Liver (tissue), 9 donors: ENCODE measurements around the gene B4GALT6. TPM values are rescaled to one million over a fixed set of nuclear protein-coding genes. Genes with fewer than 3 reads are reported as not detected.

Experiments
- DNase-seq: peaks from one replicate; pipeline ENCODE4 v3.0.0-alpha.2; 2017; ENCODE audit warnings: low spot score
- H3K27ac ChIP-seq, 2 donors: one replicate each; pipeline ENCODE4 v1.7.0; 2013; ENCODE audit warnings: inconsistent platforms in 2 of 2, low read length in 2 of 2, control low read depth in 1 of 2, low read depth in 1 of 2, mild to moderate bottlenecking in 1 of 2
- H3K27me3 ChIP-seq, 4 donors: one replicate each; pipeline versions ENCODE4 v1.6.1 to v1.7.0; 2013; ENCODE audit warnings: low read length in 3 of 4, inconsistent platforms in 1 of 4, mild to moderate bottlenecking in 1 of 4, moderate library complexity in 1 of 4; ENCODE audit not compliant: control insufficient read depth in 4 of 4, insufficient read depth in 4 of 4
- H3K36me3 ChIP-seq, 4 donors: one replicate each; pipeline versions ENCODE4 v1.6.1 to v1.7.0; 2013; ENCODE audit warnings: low read length in 3 of 4, mild to moderate bottlenecking in 3 of 4, low read depth in 1 of 4, moderate library complexity in 1 of 4; ENCODE audit not compliant: control insufficient read depth in 4 of 4, insufficient read depth in 3 of 4
- H3K4me1 ChIP-seq, 4 donors: one replicate each; pipeline versions ENCODE4 v1.6.1 to v1.7.0; 2013; ENCODE audit warnings: low read length in 3 of 4, mild to moderate bottlenecking in 3 of 4, moderate library complexity in 1 of 4; ENCODE audit not compliant: control insufficient read depth in 4 of 4, insufficient read depth in 4 of 4
- H3K4me3 ChIP-seq, 3 donors: one replicate each; pipeline versions ENCODE4 v1.6.1 to v1.7.0; 2013; ENCODE audit warnings: low read length in 3 of 3, control low read depth in 1 of 3, low read depth in 1 of 3, mild to moderate bottlenecking in 1 of 3
- H3K9ac ChIP-seq, 2 donors: one replicate each; pipeline ENCODE4 v1.7.0; 2013; ENCODE audit warnings: low read length in 2 of 2, mild to moderate bottlenecking in 2 of 2, moderate library complexity in 2 of 2, control low read depth in 1 of 2, low read depth in 1 of 2
- H3K9me3 ChIP-seq, 4 donors: one replicate each; pipeline versions ENCODE4 v1.6.1 to v1.7.0; 2013; ENCODE audit warnings: low read length in 3 of 4; ENCODE audit not compliant: control insufficient read depth in 4 of 4
- ATF3 ChIP-seq: IDR thresholded peaks from 2 replicates; pipeline ENCODE4 v1.6.1; 2016; ENCODE audit warnings: antibody characterized with exemption
- EGR1 ChIP-seq, 2 donors: IDR thresholded peaks; 2 replicates each; pipeline ENCODE4 v1.6.1; 2016 to 2018; ENCODE audit warnings: antibody characterized with exemption in 2 of 2, low read depth in 2 of 2
- FOXA1 ChIP-seq: IDR thresholded peaks from 2 replicates; pipeline ENCODE4 v1.6.1; 2016; ENCODE audit warnings: antibody characterized with exemption
- FOXA2 ChIP-seq: IDR thresholded peaks from 2 replicates; pipeline ENCODE4 v1.6.1; 2016; ENCODE audit warnings: antibody characterized with exemption
- GABPA ChIP-seq, 2 donors: IDR thresholded peaks in 1 of 2; conservative IDR thresholded peaks in 1 of 2; 2 replicates each; pipeline ENCODE4 v1.6.1; 2016; ENCODE audit warnings: antibody characterized with exemption in 2 of 2, mild to moderate bottlenecking in 1 of 2, moderate library complexity in 1 of 2
- HNF4A ChIP-seq, 2 donors: conservative IDR thresholded peaks; 2 replicates each; pipeline ENCODE4 v1.6.1; 2016; ENCODE audit warnings: antibody characterized with exemption in 2 of 2, mild to moderate bottlenecking in 2 of 2
- HNF4G ChIP-seq: IDR thresholded peaks from 2 replicates; pipeline ENCODE4 v1.6.1; 2016; ENCODE audit warnings: antibody characterized with exemption
- JUND ChIP-seq, 2 donors: IDR thresholded peaks; 2 replicates each; pipeline ENCODE4 v1.6.1; 2016; ENCODE audit warnings: antibody characterized with exemption in 2 of 2
- MAX ChIP-seq: IDR thresholded peaks from 2 replicates; pipeline ENCODE4 v1.6.1; 2016; ENCODE audit warnings: antibody characterized with exemption
- NR2F2 ChIP-seq: IDR thresholded peaks from 2 replicates; pipeline ENCODE4 v1.6.1; 2016; ENCODE audit warnings: antibody characterized with exemption
- RAD21 ChIP-seq, 2 donors: IDR thresholded peaks; 2 replicates each; pipeline ENCODE4 v1.6.1; 2016; ENCODE audit warnings: antibody characterized with exemption in 2 of 2, mild to moderate bottlenecking in 2 of 2
- RXRA ChIP-seq, 2 donors: IDR thresholded peaks; 2 replicates each; pipeline ENCODE4 v1.6.1; 2017 to 2018; ENCODE audit warnings: antibody characterized with exemption in 2 of 2, mild to moderate bottlenecking in 1 of 2
- SP1 ChIP-seq: IDR thresholded peaks from 2 replicates; pipeline ENCODE4 v1.6.1; 2018; ENCODE audit warnings: antibody characterized with exemption, mild to moderate bottlenecking
- TAF1 ChIP-seq: conservative IDR thresholded peaks from 2 replicates; pipeline ENCODE4 v1.6.1; 2016; ENCODE audit warnings: antibody characterized with exemption, mild to moderate bottlenecking
- YY1 ChIP-seq: IDR thresholded peaks from 2 replicates; pipeline ENCODE4 v1.6.1; 2016; ENCODE audit warnings: antibody characterized with exemption, mild to moderate bottlenecking
- ZBTB33 ChIP-seq: IDR thresholded peaks from 2 replicates; pipeline ENCODE4 v1.6.1; 2016; ENCODE audit warnings: antibody characterized with exemption
- WGBS: extraction: QIAGEN DNeasy Blood & Tissue Kit; methylation state at CpG from one replicate; pipeline ENCODE4 v1.1.7; 2013; 5-methylcytosine and 5-hydroxymethylcytosine counted together
- polyA plus RNA-seq, 2 donors: library from polyadenylated mRNA; stranded (reverse) in 1 of 2; unstranded in 1 of 2; fragments of 200-250 nt in 1 of 2; fragments of >200 nt in 1 of 2; fragmentation: Nextera tagmentation in 1 of 2; extraction: Ambion mirVana in 1 of 2; gene quantifications; one replicate each; pipeline versions ENCODE4 v1.2.1 to v1.2.3, GENCODE V29; 2013 to 2015
- total RNA-seq, 2 donors: library from RNA; depleted of rRNA; stranded (reverse); fragments of >200 nt; gene quantifications; one replicate each; pipeline ENCODE4 v1.2.3, GENCODE V29; 2014
- TF ChIP-seq, protein P1 (sequence below): fragments of 150-350 bp; IDR thresholded peaks from 2 replicates; pipeline ENCODE4 v1.5.1; 2017; ENCODE audit warnings: improper control_type of control experiment, low read depth, low read length; ENCODE audit not compliant: missing input control
- donor health status: healthy.
- donor health status: healthy.
- donor health status: healthy.
- donor health status: healthy.
- donor health status: healthy.

B4GALT6 gene
- total and polyA plus RNA-seq, 4 donors = 0.48 to 4.2 (median 0.61) TPM

- peaks cover 0 to 1% (median 0%) of the 10 kb centered on the region in 4 donors for H3K9me3 ChIP-seq
- no peaks in the 10 kb centered on the region for H3K36me3 ChIP-seq
- 35% methylated on average over 7 of the region's 7 CpGs for WGBS
- no peak overlapping the region for H3K27ac ChIP-seq
- TF ChIP-seq TAF1 (no peak), NR2F2 (no peak), HNF4G (no peak), RXRA (IDR thresholded peaks at IDR 0.05) (no peak), RAD21 (IDR thresholded peaks at IDR 0.05) (peak; percentile 81 to 88), FOXA1 (no peak), ATF3 (no peak), HNF4A (conservative IDR thresholded peaks at IDR 0.05) (no peak), EGR1 (IDR thresholded peaks at IDR 0.05; ENCODE audit: low read depth in 2 of 2) (no peak), ZBTB33 (no peak), FOXA2 (no peak), MAX (no peak), YY1 (no peak)
- TF ChIP-seq, protein P1, sequence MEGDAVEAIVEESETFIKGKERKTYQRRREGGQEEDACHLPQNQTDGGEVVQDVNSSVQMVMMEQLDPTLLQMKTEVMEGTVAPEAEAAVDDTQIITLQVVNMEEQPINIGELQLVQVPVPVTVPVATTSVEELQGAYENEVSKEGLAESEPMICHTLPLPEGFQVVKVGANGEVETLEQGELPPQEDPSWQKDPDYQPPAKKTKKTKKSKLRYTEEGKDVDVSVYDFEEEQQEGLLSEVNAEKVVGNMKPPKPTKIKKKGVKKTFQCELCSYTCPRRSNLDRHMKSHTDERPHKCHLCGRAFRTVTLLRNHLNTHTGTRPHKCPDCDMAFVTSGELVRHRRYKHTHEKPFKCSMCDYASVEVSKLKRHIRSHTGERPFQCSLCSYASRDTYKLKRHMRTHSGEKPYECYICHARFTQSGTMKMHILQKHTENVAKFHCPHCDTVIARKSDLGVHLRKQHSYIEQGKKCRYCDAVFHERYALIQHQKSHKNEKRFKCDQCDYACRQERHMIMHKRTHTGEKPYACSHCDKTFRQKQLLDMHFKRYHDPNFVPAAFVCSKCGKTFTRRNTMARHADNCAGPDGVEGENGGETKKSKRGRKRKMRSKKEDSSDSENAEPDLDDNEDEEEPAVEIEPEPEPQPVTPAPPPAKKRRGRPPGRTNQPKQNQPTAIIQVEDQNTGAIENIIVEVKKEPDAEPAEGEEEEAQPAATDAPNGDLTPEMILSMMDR = peak; percentile 78
- H3K4me3 ChIP-seq = no peak overlapping the region
- H3K27me3 ChIP-seq = no peaks in the 10 kb centered on the region
- peak; percentile 81 for DNase-seq
- peaks cover 0 to 20% (median 3%) of the 10 kb centered on the region in 4 donors for H3K4me1 ChIP-seq
- no peak overlapping the region for H3K9ac ChIP-seq
These were observed 38.1 kb upstream of the B4GALT6 start for GRCh38 chr18:31722369-31722957.

DNA sequence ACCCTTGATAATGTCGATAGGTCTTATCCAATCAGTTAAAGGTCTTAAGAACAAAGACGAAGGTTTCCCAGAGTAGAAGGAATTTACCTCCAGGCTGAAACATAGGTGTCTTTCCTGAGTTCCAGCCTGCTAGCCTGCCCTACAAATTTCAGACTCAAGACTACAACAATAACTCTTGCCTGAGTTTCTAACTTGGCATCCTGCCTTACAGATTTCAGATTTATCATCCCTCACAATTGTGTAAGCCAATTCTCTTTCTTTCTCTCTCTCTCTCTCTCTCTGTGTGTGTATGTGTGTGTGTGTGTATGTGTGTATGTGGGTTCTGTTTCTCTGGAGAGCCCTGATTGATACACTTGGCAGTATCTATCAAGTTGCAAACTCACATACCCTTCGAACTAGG is 37.2 kb upstream of the B4GALT6 start:
- 83% methylated on average over 3 of the region's 3 CpGs for WGBS
- Histone ChIP-seq H3K27ac (no peak overlapping the region), H3K9me3 (peaks cover 0 to 1% (median 0%) of the 10 kb centered on the region in 4 donors), H3K4me3 (no peak overlapping the region), H3K36me3 (no peaks in the 10 kb centered on the region), H3K27me3 (no peaks in the 10 kb centered on the region), H3K4me1 (peaks cover 0 to 20% (median 3%) of the 10 kb centered on the region in 4 donors), H3K9ac (no peak overlapping the region)
- no peak for DNase-seq
- TF ChIP-seq HNF4G (no peak), FOXA2 (no peak), ATF3 (no peak), SP1 (no peak), GABPA (IDR thresholded peaks at IDR 0.05 in 1 of 2, conservative IDR thresholded peaks at IDR 0.05 in 1 of 2) (no peak), HNF4A (conservative IDR thresholded peaks at IDR 0.05) (no peak), JUND (IDR thresholded peaks at IDR 0.05) (no peak), EGR1 (IDR thresholded peaks at IDR 0.05; ENCODE audit: low read depth in 2 of 2) (no peak), ZBTB33 (no peak), TAF1 (no peak)
